ENCODE data around the gene ATOSA. TPM values are rescaled to one million over a fixed set of nuclear protein-coding genes. Genes with fewer than 3 reads are reported as not detected.

The ATOSA gene
- total RNA-seq, 1 experiment from 2014 or later: 21.8 TPM

DNA sequence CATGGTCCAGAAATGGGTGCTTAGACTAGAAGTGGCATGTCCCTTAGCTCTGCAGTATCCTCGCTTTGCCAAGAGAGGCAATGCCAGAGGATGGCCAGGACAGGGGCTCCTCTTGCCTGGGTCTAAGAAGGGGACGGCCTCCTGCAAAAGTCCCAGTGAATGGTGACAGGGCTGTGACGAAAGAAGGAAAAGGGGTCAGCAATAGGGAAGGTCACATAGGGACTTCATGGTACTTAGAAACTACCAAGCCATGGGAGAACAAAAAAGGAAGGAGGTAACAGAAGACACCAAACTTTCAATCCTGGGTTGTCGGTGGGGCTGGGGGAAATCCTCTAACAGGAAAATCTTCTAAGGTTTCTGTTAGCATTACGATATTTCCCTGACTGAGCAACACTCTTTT lies 36.2 kb upstream of the ATOSA start:
- no peaks in the 10 kb centered on the region for H3K27me3 Mint-ChIP-seq (ENCODE audit: unreplicated experiment)
- H3K9me3 Mint-ChIP-seq (ENCODE audit: low read depth, unreplicated experiment): no peaks in the 10 kb centered on the region
- no peak overlapping the region for H3K27ac Mint-ChIP-seq (ENCODE audit: unreplicated experiment)
- DNase-seq: no peak
- CTCF ChIA-PET: no interaction called here
- intact Hi-C loops (cut with micrococcal nuclease; ENCODE audit: unreplicated experiment): no loop called here
- TF ChIP-seq, protein P1, sequence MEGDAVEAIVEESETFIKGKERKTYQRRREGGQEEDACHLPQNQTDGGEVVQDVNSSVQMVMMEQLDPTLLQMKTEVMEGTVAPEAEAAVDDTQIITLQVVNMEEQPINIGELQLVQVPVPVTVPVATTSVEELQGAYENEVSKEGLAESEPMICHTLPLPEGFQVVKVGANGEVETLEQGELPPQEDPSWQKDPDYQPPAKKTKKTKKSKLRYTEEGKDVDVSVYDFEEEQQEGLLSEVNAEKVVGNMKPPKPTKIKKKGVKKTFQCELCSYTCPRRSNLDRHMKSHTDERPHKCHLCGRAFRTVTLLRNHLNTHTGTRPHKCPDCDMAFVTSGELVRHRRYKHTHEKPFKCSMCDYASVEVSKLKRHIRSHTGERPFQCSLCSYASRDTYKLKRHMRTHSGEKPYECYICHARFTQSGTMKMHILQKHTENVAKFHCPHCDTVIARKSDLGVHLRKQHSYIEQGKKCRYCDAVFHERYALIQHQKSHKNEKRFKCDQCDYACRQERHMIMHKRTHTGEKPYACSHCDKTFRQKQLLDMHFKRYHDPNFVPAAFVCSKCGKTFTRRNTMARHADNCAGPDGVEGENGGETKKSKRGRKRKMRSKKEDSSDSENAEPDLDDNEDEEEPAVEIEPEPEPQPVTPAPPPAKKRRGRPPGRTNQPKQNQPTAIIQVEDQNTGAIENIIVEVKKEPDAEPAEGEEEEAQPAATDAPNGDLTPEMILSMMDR (IDR thresholded peaks at IDR 0.05; ENCODE audit: unreplicated experiment): no peak
- H3K4me3 Mint-ChIP-seq (ENCODE audit: low read depth, unreplicated experiment): no peak overlapping the region
- no peaks in the 10 kb centered on the region for H3K36me3 Mint-ChIP-seq (ENCODE audit: insufficient read depth, unreplicated experiment)
- H3K4me1 Mint-ChIP-seq (ENCODE audit: low read depth, unreplicated experiment): peaks cover 9% of the 10 kb centered on the region
- no TSS peak for BruUV-seq (replicated peaks)

DNA sequence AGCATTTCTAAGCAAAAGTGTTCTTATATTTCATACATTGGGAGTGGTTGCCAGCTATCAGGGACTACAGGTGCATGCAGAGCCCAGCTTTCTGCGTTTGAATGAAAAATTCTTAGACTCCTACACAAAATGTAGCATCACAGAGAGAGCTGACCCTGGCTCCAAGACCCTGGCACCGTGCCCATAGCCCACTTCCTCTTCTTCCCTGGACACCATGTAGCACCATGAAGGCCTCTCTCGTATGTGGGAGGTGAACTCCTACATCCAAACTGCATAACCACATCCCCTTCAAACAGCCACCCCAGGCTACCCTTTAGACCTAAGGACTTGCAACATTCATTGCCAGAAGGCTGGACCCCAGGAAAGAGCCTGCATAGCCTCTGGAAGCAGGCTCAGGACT lies 35.8 kb upstream of the ATOSA start:
- no TSS peak for BruUV-seq (replicated peaks)
- DNase-seq: no peak
- no peaks in the 10 kb centered on the region for H3K27me3 Mint-ChIP-seq (ENCODE audit: unreplicated experiment)
- H3K9me3 Mint-ChIP-seq (ENCODE audit: low read depth, unreplicated experiment): no peaks in the 10 kb centered on the region
- intact Hi-C loops (cut with micrococcal nuclease; ENCODE audit: unreplicated experiment): no loop called here
- H3K27ac Mint-ChIP-seq (ENCODE audit: unreplicated experiment): no peak overlapping the region
- H3K36me3 Mint-ChIP-seq (ENCODE audit: insufficient read depth, unreplicated experiment): no peaks in the 10 kb centered on the region
- TF ChIP-seq, protein P1 (IDR thresholded peaks at IDR 0.05; ENCODE audit: unreplicated experiment): no peak
- peaks cover 9% of the 10 kb centered on the region for H3K4me1 Mint-ChIP-seq (ENCODE audit: low read depth, unreplicated experiment)
- no peak overlapping the region for H3K4me3 Mint-ChIP-seq (ENCODE audit: low read depth, unreplicated experiment)
- CTCF ChIA-PET: no interaction called here

DNA sequence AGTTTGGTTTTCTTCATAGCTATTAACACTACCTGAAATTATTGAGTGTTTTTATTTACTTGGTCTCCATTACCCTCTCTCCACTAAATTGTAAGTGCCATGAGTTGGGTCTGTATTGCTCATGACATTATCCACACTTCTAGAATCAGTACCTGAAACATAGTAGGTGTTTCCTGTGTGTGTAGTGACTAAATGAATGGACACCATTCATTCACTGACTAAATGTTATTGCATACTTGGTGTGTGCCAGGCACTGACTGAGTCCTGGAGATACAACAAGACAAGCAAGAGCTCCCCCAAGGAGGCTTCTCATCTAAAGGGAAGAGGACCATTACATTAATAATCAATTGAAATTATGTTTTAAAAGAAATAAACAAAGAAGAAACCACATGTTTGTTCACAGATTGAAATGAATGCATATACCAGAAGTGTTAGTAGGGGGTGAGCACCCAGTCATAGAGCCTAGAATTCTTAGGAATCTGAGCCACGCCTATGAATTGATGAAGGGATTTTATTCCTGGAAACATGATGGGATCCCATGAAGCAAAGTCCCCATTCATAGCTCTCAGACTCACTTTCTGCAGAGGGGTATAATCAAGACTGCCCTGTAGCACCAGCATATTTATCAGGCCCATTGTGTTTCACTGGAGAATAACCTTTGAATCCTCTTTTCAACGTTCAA lies 31.7 kb upstream of the ATOSA start:
- intact Hi-C loops (cut with micrococcal nuclease; ENCODE audit: unreplicated experiment): no loop called here
- CTCF ChIA-PET: interaction anchor here (0.5 to 0.6 kb wide), 2 partner anchors 24 to 32 kb away, joined by 3 read pairs; partner anchors contain the start of gene ATOSA
- no peaks in the 10 kb centered on the region for H3K27me3 Mint-ChIP-seq (ENCODE audit: unreplicated experiment)
- TF ChIP-seq, protein P1 (IDR thresholded peaks at IDR 0.05; ENCODE audit: unreplicated experiment): no peak
- H3K4me3 Mint-ChIP-seq (ENCODE audit: low read depth, unreplicated experiment): no peak overlapping the region
- H3K36me3 Mint-ChIP-seq (ENCODE audit: insufficient read depth, unreplicated experiment): no peaks in the 10 kb centered on the region
- H3K4me1 Mint-ChIP-seq (ENCODE audit: low read depth, unreplicated experiment): peaks cover 12% of the 10 kb centered on the region
- no TSS peak for BruUV-seq (replicated peaks)
- H3K27ac Mint-ChIP-seq (ENCODE audit: unreplicated experiment): no peak overlapping the region
- no peaks in the 10 kb centered on the region for H3K9me3 Mint-ChIP-seq (ENCODE audit: low read depth, unreplicated experiment)
- DNase-seq: no peak

DNA sequence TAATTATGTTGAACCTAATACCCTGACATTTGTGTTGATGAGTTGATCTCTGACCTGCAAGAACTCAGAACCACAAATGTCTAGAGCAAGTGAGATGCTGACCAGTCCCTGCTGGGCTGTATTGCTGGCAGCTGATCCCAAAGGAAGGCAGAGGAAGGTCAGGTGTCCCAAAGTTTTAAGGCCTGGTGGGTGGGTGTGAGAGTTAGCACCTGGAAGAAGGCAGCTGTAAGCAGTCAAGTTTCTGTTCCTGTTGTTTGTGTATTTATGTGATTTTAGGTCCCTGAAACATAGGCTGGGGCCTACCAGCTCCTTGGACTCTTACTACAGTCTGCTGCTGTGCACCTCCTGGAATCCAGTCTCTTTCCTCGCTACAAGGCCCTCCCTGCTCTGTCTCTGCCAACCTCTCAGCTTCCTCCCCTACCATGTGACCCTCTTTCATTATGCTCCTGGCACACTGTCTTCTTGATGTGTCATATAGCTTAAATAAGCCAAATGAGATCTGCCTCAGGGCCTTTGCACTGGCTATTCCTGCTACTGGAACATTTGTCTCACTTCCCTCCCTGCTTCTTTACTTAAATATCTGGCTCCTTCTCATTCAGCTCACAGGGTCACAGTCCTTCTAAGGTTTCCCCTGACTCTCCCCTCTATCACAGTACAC lies 31.0 kb upstream of the ATOSA start:
- Mint-ChIP-seq H3K9me3 (ENCODE audit: low read depth, unreplicated experiment) (no peaks in the 10 kb centered on the region), H3K27me3 (ENCODE audit: unreplicated experiment) (no peaks in the 10 kb centered on the region), H3K27ac (ENCODE audit: unreplicated experiment) (no peak overlapping the region), H3K36me3 (ENCODE audit: insufficient read depth, unreplicated experiment) (no peaks in the 10 kb centered on the region), H3K4me1 (ENCODE audit: low read depth, unreplicated experiment) (peaks cover 12% of the 10 kb centered on the region), H3K4me3 (ENCODE audit: low read depth, unreplicated experiment) (no peak overlapping the region)
- CTCF ChIA-PET: no interaction called here
- no peak for DNase-seq
- TF ChIP-seq, protein P1 (IDR thresholded peaks at IDR 0.05; ENCODE audit: unreplicated experiment): no peak
- intact Hi-C loops (cut with micrococcal nuclease; ENCODE audit: unreplicated experiment): no loop called here
- no TSS peak for BruUV-seq (replicated peaks)
